K562 (cell line): ENCODE results near the gene POLR2L. TPM values are rescaled to one million over a fixed set of nuclear protein-coding genes. Genes with fewer than 3 reads are reported as not detected.
A peak's percentile ranks its signal among the peaks of the same experiment; 100 is the strongest.

Experiments used
- ATAC-seq: fragments of 200-7000 bp; cut with Tn5 transposase; 3 replicates; pipeline ENCODE4 v1.9.1; 2020; ENCODE audit warnings: moderate library complexity
- BruUV-seq: library from RNA; stranded (reverse); fragments of 400-500 nt; replicated peaks from 2 replicates; lab custom pipeline; 2021; lab: Mats Ljungman, UMichigan
- CTCF ChIA-PET: fragments of 300-600 bp; formaldehyde crosslinking; extraction: SDS; loops from one replicate; lab custom pipeline; 2021; ENCODE audit warnings: low intra/inter-chr PET ratio; lab: Yijun Ruan, JAX
- POLR2A ChIA-PET: fragments of 300-600, 350-650 bp; sonication (Branson Sonifier 250); formaldehyde crosslinking; extraction: SDS; loops from one replicate; lab custom pipeline; 2021; ENCODE audit warnings: antibody characterized with exemption, inconsistent platforms; lab: Yijun Ruan, JAX
- DNase-seq, 4 experiments: peaks; one replicate each; pipeline versions ENCODE4 v3.0.0 to v3.0.0-alpha.2; 2011 to 2018; ENCODE audit warnings: low spot score in 3 of 4, mixed read lengths in 3 of 4; ENCODE audit errors: extremely low read depth in 1 of 4
- FAIRE-seq: peaks from 2 replicates; lab custom pipeline; 2011; peaks lifted over from hg19 to GRCh38; lab: Jason Lieb, UNC
- H2AFZ ChIP-seq: 2 replicates; pipeline ENCODE4 v1.6.0; 2011; ENCODE audit warnings: low read depth, low read length, control low read depth, inconsistent platforms
- H3K27ac ChIP-seq: fragments of 200-600 bp; 3 replicates; pipeline ENCODE4 v1.8.0; 2011; ENCODE audit warnings: low read depth, mild to moderate bottlenecking, control low read depth, inconsistent platforms, low read length, moderate library complexity, mixed read lengths; ENCODE audit errors: extremely low read depth
- H3K27me3 ChIP-seq, 2 experiments: fragments of 300-600 bp in 1 of 2; 2 replicates in 1 of 2; 3 replicates in 1 of 2; pipeline versions ENCODE4 v1.6.0 to v1.8.0; 2011; ENCODE audit warnings: inconsistent platforms in 2 of 2, low read length in 2 of 2, mild to moderate bottlenecking in 1 of 2, mixed read lengths in 1 of 2, moderate library complexity in 1 of 2; ENCODE audit not compliant: control insufficient read depth in 2 of 2, insufficient read depth in 2 of 2
- H3K36me3 ChIP-seq: fragments of 300-600 bp; 3 replicates; pipeline ENCODE4 v1.8.0; 2011; ENCODE audit warnings: mild to moderate bottlenecking, low read length, inconsistent platforms; ENCODE audit not compliant: control insufficient read depth, insufficient read depth
- H3K4me1 ChIP-seq, 2 experiments: fragments of 200-600 bp in 1 of 2; replicated peaks in 1 of 2; 2 replicates in 1 of 2; 3 replicates in 1 of 2; pipeline versions ENCODE4 v1.5.1 to v1.8.0; 2011; ENCODE audit warnings: inconsistent platforms in 2 of 2, low read length in 2 of 2, mild to moderate bottlenecking in 1 of 2, mixed read lengths in 1 of 2, moderate library complexity in 1 of 2; ENCODE audit not compliant: control insufficient read depth in 2 of 2, insufficient read depth in 2 of 2
- H3K4me2 ChIP-seq: 2 replicates; pipeline ENCODE4 v1.6.1; 2011; ENCODE audit warnings: low read length, control low read depth, inconsistent platforms, mixed read lengths; ENCODE audit not compliant: insufficient read depth
- H3K4me3 ChIP-seq: fragments of 200-600 bp; sonication (generic), shearing (Covaris generic); 2 replicates; pipeline ENCODE4 v1.5.1; 2016; ENCODE audit warnings: control low read depth, inconsistent platforms
- H3K79me2 ChIP-seq: fragments of 200-600 bp; 3 replicates; pipeline ENCODE4 v1.8.0; 2011; ENCODE audit warnings: low read length, inconsistent platforms; ENCODE audit not compliant: control insufficient read depth, insufficient read depth
- H3K9ac ChIP-seq, 2 experiments: 2 replicates each; pipeline versions ENCODE4 v1.6.0 to v1.6.1; 2011; ENCODE audit warnings: low read depth in 2 of 2, low read length in 2 of 2, control low read depth in 1 of 2, inconsistent platforms in 1 of 2, mild to moderate bottlenecking in 1 of 2, mixed read lengths in 1 of 2; ENCODE audit not compliant: insufficient read depth in 1 of 2
- H3K9me1 ChIP-seq: one replicate; pipeline ENCODE4 v1.6.0; 2011; ENCODE audit warnings: inconsistent platforms, mild to moderate bottlenecking, low read length, moderate library complexity; ENCODE audit not compliant: control insufficient read depth, insufficient read depth
- H3K9me3 ChIP-seq: replicated peaks from 2 replicates; pipeline ENCODE4 v1.5.1; 2011; ENCODE audit warnings: low read depth, low read length, inconsistent platforms; ENCODE audit not compliant: control insufficient read depth, insufficient read depth
- H4K20me1 ChIP-seq: replicated peaks from 2 replicates; pipeline ENCODE4 v1.6.1; 2011; ENCODE audit warnings: low read length, inconsistent platforms, mixed read lengths; ENCODE audit not compliant: control insufficient read depth, insufficient read depth
- L3MBTL2 ChIP-seq: fragments of 450-650 bp; IDR thresholded peaks from 2 replicates; pipeline ENCODE4 v1.6.1; 2016; ENCODE audit warnings: mild to moderate bottlenecking, moderate library complexity
- NEUROD1 ChIP-seq: fragments of 150-350 bp; IDR thresholded peaks from 2 replicates; pipeline ENCODE4 v1.6.1; 2014; ENCODE audit warnings: borderline replicate concordance, low read length, low read depth; ENCODE audit not compliant: partially characterized antibody
- SAP30 ChIP-seq: fragments of 200-600 bp; sonication (generic); IDR thresholded peaks from 2 replicates; pipeline ENCODE4 v1.6.1; 2012; ENCODE audit warnings: borderline replicate concordance, low read depth, mild to moderate bottlenecking, moderate library complexity, low read length, control low read depth, inconsistent platforms; ENCODE audit not compliant: insufficient read depth, poor library complexity, severe bottlenecking
- TFAP4 ChIP-seq: sonication (generic); formaldehyde crosslinking; IDR thresholded peaks from 2 replicates; pipeline ENCODE4 v1.8.0; 2022; ENCODE audit warnings: missing genetic modification reagents, mild to moderate bottlenecking, moderate library complexity, borderline replicate concordance
- ZNF140 ChIP-seq: fragments of 250-450 bp; sonication (Bioruptor Pico); IDR thresholded peaks from 2 replicates; pipeline ENCODE4 v1.8.0; 2021; ENCODE audit warnings: moderate library complexity, mild to moderate bottlenecking, inconsistent platforms
- ZNF518B ChIP-seq: fragments of 250-450 bp; sonication (Bioruptor Pico); IDR thresholded peaks from 2 replicates; pipeline ENCODE4 v1.5.0; 2021; ENCODE audit warnings: mild to moderate bottlenecking, moderate library complexity
- WGBS: fragments of 100-300 bp; shearing (Covaris generic); methylation state at CpG from one replicate; pipeline ENCODE4 v1.1.6; 2016; ENCODE audit warnings: low coverage, mixed read lengths; ENCODE audit not compliant: insufficient coverage; ENCODE audit errors: missing lambda C conversion rate; 5-methylcytosine and 5-hydroxymethylcytosine counted together
- in situ Hi-C: fragments of 300-500 bp; cut with MboI; formaldehyde crosslinking; loops from 4 replicates; pipeline ENCODE4 v1.15.0; 2018; ENCODE audit warnings: inconsistent platforms, mixed read lengths
- intact Hi-C: fragments of 100-400 bp; cut with micrococcal nuclease; formaldehyde crosslinking; loops from 2 replicates; pipeline ENCODE4 v1.14.2; 2022
- polyA plus RNA-seq, 8 experiments: library from polyadenylated mRNA; depleted of rRNA in 4 of 8; stranded (reverse) in 5 of 8; unstranded in 3 of 8; fragments of >200 nt; fragmentation: Nextera tagmentation in 2 of 8; fragmentation: Illumina TruSeq in 1 of 8; extraction: Ambion mirVana in 2 of 8; extraction: Trizol in 1 of 8; gene quantifications; 2 replicates each; pipeline versions ENCODE4 v1.2.1 to v1.2.3, GENCODE V29; 2011 to 2014; ENCODE audit warnings: inconsistent platforms in 1 of 8, missing spikeins in 1 of 8
- total RNA-seq, 7 experiments: library from RNA; depleted of rRNA in 6 of 7; stranded (reverse); fragments of >200 nt in 6 of 7; fragmentation: Illumina TruSeq in 2 of 7; extraction: Trizol in 2 of 7; gene quantifications; 2 replicates each; pipeline versions ENCODE4 v1.2.1 to v1.2.3, GENCODE V29; 2011 to 2021; ENCODE audit warnings: low replicate concordance in 1 of 7
- TF ChIP-seq, protein P1 (sequence below), 3 experiments: fragments of 200-800 bp in 1 of 3; fragments of 250-450 bp in 1 of 3; fragments of 450-650 bp in 1 of 3; sonication (Bioruptor Pico) in 1 of 3; sonication (Bioruptor generic) in 1 of 3; formaldehyde crosslinking in 1 of 3; IDR thresholded peaks; 2 replicates each; pipeline versions ENCODE4 v1.6.1 to v1.8.0; 2016 to 2022; ENCODE audit warnings: mild to moderate bottlenecking in 2 of 3, missing genetic modification characterization in 2 of 3, missing compliant biosample characterization in 1 of 3, moderate library complexity in 1 of 3

POLR2L gene
- total and polyA plus RNA-seq, 9 of the 15 experiments (the other 6 are each of a cell fraction or from before 2014, with no cell fraction given), result 38.3 to 688 (median 108) TPM

- peak; percentile 67 for TF ChIP-seq L3MBTL2
These were observed 1.7 kb upstream of the POLR2L start (continued) for GRCh38 chr11:843818-844692.

DNA sequence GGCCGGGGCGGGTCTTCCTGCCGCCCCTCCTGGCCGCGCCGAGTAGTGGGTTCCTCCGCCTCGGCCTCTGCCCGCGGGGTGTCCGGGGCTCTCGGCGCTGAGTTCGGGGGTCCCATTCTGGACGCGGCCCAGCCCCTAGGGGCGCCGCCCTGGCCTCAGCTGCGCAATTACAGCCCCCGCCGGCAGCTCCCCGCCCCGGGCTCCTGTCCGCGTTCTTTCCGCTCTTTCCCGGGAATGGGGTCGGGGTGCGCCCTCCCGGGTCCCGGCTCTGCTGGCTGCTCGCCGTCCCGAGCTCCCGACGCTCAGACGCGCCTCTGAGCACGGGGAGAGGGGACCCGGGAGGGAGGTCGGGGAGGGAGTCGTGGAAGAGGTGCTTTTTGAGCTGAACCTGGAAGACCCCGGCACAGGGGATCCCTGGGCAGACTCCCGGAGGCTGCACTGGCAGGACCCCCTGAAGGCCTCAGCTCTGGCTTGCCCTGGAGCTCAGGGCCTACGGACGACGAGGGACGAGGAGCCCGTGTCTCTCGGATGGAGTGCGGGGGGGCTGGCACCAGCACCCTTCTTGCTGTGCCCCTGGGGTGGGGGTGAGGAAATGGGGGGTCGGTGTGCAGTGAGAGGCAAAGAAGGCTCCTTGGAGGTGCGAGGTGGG is 881 bp upstream of the POLR2L start:
- peak overlapping the region; percentile 80 for H3K4me2 ChIP-seq
- ChIA-PET POLR2A (interaction anchor here (0.7 to 5.2 kb wide), 12 partner anchors 8 to 167 kb away, joined by 3 to 36 read pairs (median 4); partner anchors contain the start of gene PNPLA2), CTCF (no interaction called here)
- H3K9ac ChIP-seq, result peak overlapping the region; percentile 91 to 93
- peaks cover 4% of the 10 kb centered on the region for H3K9me1 ChIP-seq
- in situ Hi-C loops (no loop called here), intact Hi-C loops (loop anchor here (2.0 to 10.0 kb wide), 2 partner anchors 34 to 72 kb away; partner anchors contain the start of genes CHID1 and RPLP2)
- WGBS, result under 1% methylated on average over 36 of the region's 53 CpGs
- BruUV-seq, result no TSS peak
- H3K27ac ChIP-seq, result peak overlapping the region; percentile 98
- ATAC-seq, result peak; percentile 2
- H2AFZ ChIP-seq, result peak overlapping the region; percentile 97
- peak in 2 of 4 experiments; percentile 57 to 59 for DNase-seq
- no peaks in the 10 kb centered on the region for H3K27me3 ChIP-seq
- H3K79me2 ChIP-seq, result peaks cover 53% of the 10 kb centered on the region
- H3K9me3 ChIP-seq, result no peaks in the 10 kb centered on the region
- no peaks in the 10 kb centered on the region; the same call in 1 of the 2 replicates for H4K20me1 ChIP-seq
- H3K4me3 ChIP-seq, result peak overlapping the region; percentile 98
- H3K36me3 ChIP-seq, result peaks cover 32% of the 10 kb centered on the region; the same call in 2 of the 3 replicates
- peaks cover 31 to 83% of the 10 kb centered on the region in 2 experiments for H3K4me1 ChIP-seq
- no peak for FAIRE-seq
- TF ChIP-seq NEUROD1, result no peak
- TF ChIP-seq SAP30, result peak; percentile 85
- no peak for TF ChIP-seq ZNF140
- TF ChIP-seq ZNF518B (CRISPR knock-in tag), result no peak
- TF ChIP-seq TFAP4 (CRISPR knock-in tag), result peak; percentile 17; the same call in 1 of the 2 replicates
- TF ChIP-seq, protein P1, sequence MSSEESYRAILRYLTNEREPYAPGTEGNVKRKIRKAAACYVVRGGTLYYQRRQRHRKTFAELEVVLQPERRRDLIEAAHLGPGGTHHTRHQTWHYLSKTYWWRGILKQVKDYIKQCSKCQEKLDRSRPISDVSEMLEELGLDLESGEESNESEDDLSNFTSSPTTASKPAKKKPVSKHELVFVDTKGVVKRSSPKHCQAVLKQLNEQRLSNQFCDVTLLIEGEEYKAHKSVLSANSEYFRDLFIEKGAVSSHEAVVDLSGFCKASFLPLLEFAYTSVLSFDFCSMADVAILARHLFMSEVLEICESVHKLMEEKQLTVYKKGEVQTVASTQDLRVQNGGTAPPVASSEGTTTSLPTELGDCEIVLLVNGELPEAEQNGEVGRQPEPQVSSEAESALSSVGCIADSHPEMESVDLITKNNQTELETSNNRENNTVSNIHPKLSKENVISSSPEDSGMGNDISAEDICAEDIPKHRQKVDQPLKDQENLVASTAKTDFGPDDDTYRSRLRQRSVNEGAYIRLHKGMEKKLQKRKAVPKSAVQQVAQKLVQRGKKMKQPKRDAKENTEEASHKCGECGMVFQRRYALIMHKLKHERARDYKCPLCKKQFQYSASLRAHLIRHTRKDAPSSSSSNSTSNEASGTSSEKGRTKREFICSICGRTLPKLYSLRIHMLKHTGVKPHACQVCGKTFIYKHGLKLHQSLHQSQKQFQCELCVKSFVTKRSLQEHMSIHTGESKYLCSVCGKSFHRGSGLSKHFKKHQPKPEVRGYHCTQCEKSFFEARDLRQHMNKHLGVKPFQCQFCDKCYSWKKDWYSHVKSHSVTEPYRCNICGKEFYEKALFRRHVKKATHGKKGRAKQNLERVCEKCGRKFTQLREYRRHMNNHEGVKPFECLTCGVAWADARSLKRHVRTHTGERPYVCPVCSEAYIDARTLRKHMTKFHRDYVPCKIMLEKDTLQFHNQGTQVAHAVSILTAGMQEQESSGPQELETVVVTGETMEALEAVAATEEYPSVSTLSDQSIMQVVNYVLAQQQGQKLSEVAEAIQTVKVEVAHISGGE (CRISPR knock-in tag; IDR thresholded peaks at IDR 0.05), result 0 out of 6 replicates have a peak, but pooled peaks of 1 of the 3 experiments have one; percentile 25
